Measurements from ENCODE around the gene DCAF17. TPM values are rescaled to one million over a fixed set of nuclear protein-coding genes. Genes with fewer than 3 reads are reported as not detected.
"Not testable (repeated sequence)": the region's sequence is repeated elsewhere in the genome, so short reads cannot be mapped to it uniquely, and the experiment has no call there.

DCAF17 gene
- total RNA-seq, 1 donor from 2014 or later = 88.4 TPM

- no peak for DNase-seq
Observed at GRCh38 chr2:171460537-171460936, 26.5 kb downstream of the DCAF17 start.

- DNase-seq = no peak
Observed at GRCh38 chr2:171469176-171469575, 35.1 kb downstream of the DCAF17 start.

- no peak for DNase-seq
Observed at GRCh38 chr2:171470129-171470528, 36.1 kb downstream of the DCAF17 start.

- DNase-seq = no peak
Observed at GRCh38 chr2:171475979-171476378, 42.0 kb downstream of the DCAF17 start.

GRCh38 chr2:171478345-171478744 is 44.3 kb downstream of the DCAF17 start:
- no peak for DNase-seq

- no peak for DNase-seq
Observed at GRCh38 chr2:171479154-171479814, 45.3 kb downstream of the DCAF17 start.

- DNase-seq = no peak
Observed at GRCh38 chr2:171480908-171481307, 46.9 kb downstream of the DCAF17 start.

- no peak for DNase-seq
Observed at GRCh38 chr2:171482308-171482707, 48.3 kb downstream of the DCAF17 start.

- DNase-seq = no peak
Observed at GRCh38 chr2:171482877-171483276, 48.9 kb downstream of the DCAF17 start.

GRCh38 chr2:171483793-171484192 is 49.8 kb downstream of the DCAF17 start:
- no peak for DNase-seq

DNA sequence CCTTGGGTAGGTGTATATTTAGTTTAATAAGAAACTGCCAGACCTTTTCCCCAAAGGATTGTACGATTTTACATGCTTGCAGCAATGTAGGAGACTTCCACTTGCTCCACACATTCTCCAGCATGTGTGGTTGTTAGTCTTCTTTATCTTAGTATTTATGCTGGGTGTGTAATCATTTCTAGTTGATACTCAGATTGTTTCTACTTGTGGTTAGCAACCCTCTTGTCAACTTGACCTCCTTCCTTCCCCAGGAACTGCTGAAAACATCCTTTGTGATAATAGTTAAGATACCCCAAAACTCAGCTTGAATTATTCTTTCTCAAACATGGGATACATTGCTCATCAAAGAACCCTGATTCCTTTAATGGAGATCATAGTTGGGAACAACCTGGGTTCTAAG is 51.1 kb downstream of the DCAF17 start:
- no peak for DNase-seq

GRCh38 chr2:171487201-171487600 is 53.2 kb downstream of the DCAF17 start:
- DNase-seq = no peak

- no peak for DNase-seq
Observed at GRCh38 chr2:171487803-171488259, 53.8 kb downstream of the DCAF17 start.

DNA sequence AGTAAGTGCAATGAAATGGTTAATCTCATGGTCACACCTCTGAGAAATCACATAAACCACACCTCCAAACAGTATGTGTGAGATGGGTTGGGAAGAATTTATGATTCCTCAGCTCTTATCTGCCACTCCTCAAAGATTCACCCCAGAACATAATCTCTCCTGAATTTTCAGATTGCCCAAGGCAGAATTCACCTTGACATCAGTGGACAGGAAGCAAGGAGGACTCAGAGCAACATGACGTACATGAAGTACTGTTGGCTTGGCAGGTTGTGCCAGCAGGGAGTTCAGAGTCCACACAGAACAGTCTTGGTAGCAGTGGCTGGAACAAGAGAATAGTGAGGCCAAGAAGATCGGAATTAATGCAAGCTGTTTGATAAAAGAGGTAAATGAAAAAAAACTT is 56.6 kb downstream of the DCAF17 start:
- DNase-seq = no peak

DNA sequence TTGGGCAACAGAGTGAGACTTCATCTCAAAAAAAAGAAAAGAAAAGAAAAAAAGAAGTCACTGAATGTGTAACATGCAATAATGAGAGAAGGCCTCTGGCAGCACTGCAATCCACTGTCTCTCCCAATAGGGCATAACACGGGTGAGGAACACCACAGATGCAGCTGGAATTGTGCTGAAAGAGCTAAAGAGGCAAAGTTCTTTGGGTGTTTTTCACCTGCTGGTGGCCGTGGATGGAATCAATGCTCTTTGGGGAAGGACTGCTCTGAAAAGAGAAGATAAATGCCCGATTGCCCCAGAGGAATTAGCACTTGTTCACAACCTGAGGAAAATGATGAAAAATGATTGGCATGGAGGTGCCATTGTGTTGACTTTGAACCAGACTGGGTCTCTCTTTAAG is 57.3 kb downstream of the DCAF17 start:
- DNase-seq = no peak

- no peak for DNase-seq
Observed at GRCh38 chr2:171492664-171493063, 58.6 kb downstream of the DCAF17 start.

GRCh38 chr2:171497664-171498063 is 63.6 kb downstream of the DCAF17 start:
- DNase-seq = not testable (repeated sequence)

- no peak for DNase-seq
Observed at GRCh38 chr2:171505374-171505773, 71.3 kb downstream of the DCAF17 start.

GRCh38 chr2:171509945-171510731 is 76.1 kb downstream of the DCAF17 start:
- no peak for DNase-seq

DNA sequence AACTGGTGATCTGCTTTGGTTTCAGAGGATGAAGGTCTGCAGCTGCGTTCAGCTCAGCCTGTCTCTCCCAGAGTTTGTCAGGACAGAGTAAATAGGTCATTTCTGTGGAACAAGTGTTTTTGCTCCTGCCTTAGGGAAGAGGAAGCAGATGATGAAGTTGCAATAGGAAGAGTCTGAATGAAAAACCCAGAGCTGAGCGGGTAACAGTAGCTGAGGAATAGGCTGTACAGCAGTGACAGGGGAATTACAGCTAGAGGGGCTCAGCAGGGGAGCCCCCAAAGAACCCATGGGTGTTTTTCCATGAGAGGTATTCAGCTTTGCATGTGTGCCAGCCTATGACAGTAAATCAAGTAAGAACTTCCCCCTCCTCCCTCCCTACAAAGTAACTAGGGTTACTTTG is 78.0 kb downstream of the DCAF17 start:
- no peak for DNase-seq

- DNase-seq = no peak
Observed at GRCh38 chr2:171512683-171513195, 78.7 kb downstream of the DCAF17 start.

DNA sequence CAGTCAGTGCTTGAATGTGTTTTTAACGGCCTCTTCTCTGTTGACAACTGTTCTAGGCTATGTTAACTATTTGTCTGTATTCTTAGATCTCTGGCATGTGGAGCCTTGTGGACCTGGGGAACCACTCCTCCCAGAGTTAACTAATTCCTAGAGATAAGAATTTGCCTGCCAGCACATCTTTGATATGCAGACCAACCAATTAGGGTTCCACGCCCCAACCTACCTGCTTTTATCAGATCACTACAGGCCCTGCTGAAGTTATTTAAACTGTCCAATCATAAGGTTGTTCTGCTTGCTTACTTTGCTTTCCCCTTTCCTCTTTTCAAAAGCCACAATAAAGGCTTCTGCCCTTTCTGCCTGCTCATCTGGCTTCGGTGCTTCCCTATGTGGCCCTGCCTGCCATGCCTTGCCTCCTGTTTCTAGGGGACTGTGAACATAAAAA is 79.7 kb downstream of the DCAF17 start:
- DNase-seq = no peak

GRCh38 chr2:171514908-171515582 is 81.0 kb downstream of the DCAF17 start:
- DNase-seq = no peak

Data from occipital lobe (tissue), 2 donors.